HG03280 (cell line): ENCODE results near the gene SMIM36.
"Not testable (repeated sequence)": the region's sequence is repeated elsewhere in the genome, so short reads cannot be mapped to it uniquely, and the experiment has no call there.

Source experiments
- ATAC-seq: cut with Tn5 transposase; IDR thresholded peaks from one replicate; pipeline ENCODE4 v1.9.1; 2021; ENCODE audit warnings: mild to moderate bottlenecking, moderate library complexity; ENCODE audit not compliant: unreplicated experiment

Gene SMIM36

DNA sequence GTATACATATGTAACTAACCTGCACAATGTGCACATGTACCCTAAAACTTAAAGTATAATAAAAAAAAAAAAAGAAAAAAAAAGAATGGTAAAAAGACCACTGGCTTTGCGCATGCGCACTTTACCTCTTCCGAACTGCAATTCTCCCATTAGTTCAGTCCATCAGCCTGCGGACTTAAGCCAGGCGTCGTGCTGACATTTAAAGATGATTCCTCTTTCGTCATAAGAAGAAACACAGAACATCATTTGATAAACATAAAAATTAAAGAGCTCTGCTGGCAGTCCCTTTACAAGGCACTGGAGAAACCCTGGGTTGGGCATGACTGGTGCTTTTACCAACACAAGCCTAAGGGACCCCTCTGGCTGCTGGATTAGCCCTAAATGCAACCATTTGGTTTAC is 3.6 kb downstream of the SMIM36 start:
- ATAC-seq, result not testable (repeated sequence)

DNA sequence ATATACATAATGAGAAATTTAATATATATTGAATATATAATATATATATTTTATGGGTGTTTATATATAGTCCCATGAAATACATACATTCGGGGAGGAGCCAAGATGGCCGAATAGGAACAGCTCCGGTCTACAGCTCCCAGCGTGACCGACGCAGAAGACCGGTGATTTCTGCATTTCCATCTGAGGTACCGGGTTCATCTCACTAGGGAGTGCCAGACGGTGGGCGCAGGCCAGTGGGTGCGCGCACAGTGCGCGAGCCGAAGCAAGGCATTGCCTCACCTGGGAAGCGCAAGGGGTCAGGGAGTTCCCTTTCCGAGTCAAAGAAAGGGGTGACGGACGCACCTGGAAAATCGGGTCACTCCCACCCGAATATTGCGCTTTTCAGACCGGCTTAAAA is 9.6 kb downstream of the SMIM36 start:
- ATAC-seq, result not testable (repeated sequence)

DNA sequence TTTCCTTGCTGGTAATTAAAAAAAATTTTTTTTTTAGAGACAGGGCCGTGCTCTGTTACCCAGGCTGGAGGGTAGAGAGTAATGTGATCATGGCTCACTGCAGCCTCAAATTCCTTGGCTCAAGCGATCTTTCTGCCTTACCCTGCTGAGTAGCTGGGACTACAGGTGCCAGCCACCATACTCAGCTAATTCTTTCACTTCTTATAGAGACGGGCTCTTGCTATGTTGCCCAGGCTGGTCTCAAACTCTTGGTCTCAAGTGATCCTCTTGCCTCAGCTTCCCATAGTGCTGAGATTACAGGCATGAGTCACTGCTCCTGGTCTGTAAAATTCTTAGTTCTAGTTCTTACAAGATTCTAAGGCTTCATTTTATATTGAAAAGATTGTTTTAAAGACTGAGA is 11.1 kb downstream of the SMIM36 start:
- no peak for ATAC-seq

DNA sequence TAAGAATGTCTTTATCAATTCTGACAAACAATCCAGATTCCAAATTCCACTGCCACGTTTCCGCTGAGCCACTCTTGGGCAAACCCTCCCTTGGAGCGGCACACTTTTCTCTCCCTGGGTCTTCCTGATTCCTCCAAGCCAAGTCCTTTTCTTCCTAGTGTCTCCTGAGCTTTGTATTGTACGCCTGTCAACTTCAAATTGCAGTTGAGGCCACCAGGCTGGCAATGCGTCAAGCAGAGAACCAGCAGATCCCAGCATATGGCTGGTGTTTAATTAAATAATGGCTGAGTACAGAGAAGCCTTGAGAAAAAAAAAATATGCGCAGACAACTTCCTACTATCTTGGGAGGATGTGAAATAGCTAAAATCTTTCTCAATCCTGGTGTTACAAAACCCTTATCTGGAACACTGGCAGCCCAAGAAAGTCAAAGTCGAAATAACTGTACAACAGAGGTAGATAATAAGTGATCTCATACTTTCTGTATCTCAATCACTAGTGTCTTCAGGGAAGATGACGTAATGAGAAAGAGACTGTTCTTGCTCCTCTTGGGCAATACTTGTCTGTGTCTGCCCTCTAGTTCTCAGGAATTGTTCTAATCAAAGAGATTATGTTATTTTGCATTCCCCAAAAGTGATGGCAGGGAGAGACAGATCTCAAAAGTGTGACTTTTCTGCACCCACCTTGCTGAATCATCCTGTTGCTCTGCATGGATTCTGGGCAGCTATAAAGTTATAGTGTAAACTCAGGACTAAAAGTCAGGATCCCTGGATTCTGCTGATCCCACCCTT is 15.0 kb downstream of the SMIM36 start:
- no peak for ATAC-seq

DNA sequence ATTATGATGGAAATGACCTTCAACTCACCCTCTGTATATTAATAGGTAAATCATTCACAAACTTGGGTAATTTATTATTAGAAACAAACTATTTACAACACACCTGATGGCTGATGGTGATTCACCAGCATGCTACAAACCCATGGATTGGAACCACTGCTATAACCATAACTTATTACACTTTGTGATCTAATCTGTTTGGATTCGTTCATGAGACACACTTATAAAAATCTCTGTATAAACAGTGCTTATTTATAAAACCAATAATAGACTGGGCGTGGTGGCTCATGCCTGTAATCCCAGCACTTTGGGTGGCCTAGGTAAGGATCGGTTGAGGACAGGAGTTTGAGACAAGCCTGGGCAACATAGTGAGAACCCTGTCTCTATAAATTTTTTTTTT is 16.0 kb downstream of the SMIM36 start:
- ATAC-seq, result no peak

DNA sequence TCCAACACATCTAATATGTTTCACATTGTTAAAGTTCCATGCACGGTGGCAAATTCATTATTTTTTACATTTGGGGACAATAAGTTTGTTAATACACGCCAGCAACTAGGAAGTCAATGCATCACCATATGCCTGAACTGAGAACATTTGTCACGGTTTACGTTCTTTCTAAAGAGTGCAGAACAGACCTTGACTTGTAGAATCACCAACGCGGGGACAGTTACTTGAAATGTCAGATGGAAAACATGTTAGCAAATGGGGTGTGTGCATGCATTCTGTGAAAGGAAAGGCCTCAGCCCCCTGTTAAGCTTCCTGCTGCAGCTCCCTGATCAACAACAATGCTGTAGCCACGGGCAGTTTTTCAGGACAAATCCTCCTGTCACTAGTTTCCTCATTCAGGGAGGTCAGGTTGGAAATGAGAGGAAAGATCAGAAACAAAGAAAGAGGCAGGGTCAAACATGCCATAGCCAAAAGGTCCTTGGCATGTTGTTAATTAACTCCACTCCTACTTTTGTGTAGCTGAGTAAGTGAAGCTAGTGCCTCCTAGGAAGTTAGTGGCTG is 18.4 kb downstream of the SMIM36 start:
- no peak for ATAC-seq

DNA sequence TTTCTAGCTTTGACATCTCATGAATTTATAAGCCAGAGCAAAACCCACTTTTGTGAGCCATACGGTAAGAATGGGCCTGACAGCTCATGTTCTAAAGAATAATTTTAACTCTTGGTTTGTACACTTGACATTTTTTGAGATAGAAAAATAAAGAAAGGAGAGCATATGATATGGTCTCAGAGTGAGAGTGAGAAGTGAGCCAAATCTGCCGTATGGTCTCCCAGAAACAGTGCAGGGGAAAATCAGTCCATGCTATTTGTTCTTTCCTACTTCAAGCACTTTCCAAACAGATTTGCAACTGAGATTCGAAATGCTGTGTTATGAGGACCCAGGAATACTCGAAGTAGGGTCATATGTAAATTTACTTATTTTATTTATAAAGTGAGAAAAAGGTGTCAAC is 20.9 kb downstream of the SMIM36 start:
- ATAC-seq, result no peak

DNA sequence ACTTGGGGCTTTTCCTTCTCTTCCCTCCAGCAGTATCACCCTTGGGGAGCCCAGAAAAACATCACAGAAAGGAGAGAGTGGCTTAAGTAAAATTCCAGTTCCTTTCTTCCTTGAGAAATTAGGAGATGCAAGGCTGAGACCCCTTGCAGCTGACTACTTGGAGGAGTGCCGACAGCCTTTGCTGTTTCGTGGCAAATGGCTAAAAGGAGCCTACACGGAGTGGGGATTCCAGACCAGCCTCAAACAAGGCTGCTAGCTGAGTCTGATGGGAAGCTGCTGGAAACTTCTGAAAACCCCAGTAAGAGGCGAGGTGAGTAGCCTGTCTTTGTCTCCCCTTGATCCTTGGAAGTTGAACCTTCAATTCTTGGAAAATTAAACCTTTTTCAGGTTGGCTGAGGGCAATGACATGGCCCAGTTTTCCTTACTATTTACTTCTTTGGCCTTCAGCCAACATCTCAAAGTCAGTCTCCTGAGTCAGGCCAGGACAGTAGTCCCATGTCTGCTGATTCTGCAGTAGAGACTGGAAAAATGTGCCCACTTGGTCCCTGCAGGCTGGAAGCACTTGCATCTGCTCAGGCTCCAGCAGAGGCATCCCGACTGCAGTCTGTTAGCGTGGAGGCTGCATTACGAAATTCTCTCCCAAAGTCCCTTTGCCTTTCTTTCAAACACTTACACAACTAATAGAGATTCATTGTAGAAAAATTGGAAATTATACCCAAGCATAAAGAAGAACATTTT is 23.4 kb downstream of the SMIM36 start:
- no peak for ATAC-seq

DNA sequence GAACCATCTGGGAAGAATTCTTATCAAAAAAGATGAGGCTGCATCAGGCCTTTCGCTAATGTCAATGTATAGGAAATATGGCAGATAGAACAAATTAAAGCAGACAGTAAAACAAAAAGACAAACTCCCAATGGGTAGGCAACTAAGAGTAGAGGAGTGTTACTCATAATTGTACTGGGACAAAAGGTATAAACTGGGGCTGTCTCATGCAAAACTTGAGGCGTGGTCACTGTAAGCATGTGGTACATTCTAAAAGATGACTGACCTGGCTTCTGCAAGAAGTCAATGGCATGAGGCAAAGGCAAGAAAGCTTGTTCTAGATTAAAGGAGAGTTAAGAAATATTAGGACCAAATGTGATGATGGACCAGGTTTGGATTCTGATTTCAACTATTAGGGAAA is 26.7 kb downstream of the SMIM36 start:
- ATAC-seq, result no peak

DNA sequence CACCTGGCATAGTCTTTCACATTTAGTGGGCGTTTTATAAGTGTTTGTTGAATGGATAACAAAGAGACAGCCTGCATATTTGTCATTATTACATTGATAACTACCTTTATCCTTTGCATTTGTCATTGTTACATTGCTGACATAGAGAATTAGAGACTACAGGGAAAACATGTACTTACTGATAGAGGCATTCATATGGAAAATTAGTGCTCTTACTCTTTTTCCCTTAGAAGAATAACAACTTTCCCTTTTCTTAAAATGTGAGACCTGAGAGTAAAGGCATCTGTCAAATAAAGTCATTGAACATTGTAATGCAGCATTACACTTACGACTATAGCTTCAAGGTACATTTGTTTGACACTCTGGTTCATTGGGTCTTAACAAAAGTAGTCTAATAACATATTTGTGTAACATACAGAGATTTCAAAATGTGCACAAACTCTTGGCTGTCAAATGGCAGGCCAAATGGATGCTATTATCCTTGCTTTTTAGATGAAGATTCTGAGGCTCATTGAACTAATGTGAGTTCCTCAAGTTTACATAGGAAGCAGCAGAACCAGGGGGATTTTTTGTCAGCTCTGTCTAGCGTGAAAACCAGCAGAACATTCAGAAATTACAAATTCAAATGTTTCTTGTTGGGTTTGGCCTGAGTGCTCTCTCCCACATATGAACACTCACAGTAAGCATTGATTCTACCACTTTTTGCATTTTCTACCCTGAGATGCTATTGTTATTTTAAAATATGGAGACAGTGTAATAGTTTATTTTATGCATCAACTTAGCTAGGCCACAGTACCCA is 28.5 kb downstream of the SMIM36 start:
- no peak for ATAC-seq

DNA sequence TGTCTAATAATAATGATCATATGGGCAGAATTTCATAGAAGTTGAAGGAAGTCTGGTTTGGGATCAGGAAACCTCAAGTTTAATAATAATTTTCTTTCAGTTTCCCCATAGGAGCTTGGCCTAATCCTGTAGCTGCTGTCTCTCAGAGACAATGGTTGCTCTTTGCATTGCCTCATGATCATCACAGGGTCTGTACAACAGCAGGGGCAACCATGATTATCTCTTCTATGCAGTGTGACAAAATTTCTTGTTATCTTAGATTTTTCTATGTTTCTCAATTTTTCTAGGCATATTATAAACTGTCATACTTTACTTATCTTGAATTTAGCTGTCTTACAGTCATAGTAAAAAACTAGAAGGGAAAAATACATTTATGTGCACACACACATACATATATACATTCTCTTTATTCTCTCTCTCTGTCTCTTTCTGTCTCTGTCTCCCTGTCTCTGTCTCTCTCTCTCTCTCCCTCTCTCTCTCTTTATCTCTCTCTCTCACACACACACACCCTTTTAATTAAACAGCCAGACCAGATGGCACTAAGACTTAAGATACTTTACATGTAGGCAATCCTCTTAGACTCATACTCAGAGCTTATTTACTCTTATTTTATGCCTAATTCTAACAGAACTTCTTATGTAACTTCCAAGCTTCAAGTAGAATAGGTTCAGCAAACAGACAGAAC is 30.5 kb downstream of the SMIM36 start:
- no peak for ATAC-seq

DNA sequence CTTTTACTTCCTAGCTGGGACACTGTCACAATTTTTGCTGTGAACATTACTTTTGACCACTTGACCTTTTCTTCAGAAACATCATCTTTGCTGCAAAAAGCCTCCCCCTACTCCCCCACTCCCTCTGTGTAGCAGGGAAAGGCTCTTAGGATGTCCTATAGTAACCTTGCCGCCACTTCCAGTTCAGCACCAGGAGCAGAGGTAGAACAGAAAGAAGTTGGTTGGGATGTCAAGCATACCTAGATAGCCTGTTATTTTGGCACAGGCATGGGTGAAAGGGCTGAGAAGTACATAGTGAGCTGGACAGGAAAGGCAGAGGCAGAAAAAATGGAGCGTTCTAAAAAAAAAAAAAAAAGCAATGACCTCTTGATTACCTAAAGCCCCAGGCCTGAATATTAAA is 31.3 kb downstream of the SMIM36 start:
- ATAC-seq, result no peak

DNA sequence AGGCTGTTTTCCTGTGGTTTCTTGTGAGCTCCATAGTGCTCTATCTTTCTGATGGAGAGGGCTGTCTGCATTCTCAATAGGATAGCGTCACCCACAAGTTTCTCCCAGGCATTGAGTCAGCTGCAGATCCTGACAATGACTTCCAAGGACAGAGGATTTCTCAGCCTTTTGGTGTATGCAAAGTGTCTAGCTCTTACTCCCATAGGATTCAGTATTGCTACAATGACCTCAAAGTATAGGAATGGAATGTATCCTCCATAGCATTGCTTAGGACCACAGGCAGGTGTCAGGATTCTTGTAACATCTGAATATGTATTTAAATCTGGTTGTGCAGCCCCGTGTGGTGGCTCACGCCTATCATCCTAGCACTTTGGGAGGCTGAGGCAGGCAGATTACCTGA is 32.3 kb downstream of the SMIM36 start:
- ATAC-seq, result no peak

DNA sequence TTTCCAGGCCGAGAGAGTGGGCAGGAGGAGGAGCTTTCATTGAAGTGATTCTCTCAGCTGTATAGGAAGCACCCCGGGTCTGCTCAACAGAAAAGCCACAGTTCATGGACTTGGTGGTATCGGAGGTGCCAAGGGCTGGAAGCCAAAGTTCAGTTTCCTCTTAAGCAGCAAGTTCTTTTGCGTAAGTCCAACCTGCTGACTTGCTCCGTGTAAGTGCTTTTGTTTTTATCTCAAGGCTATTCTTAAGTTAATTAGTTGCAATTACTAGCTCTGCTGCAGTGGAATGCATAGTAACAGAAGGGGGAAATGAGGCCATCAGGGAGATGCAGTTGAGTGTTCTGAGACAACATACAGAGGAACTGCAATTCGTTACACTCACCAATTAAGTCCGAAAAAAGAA is 44.6 kb downstream of the SMIM36 start:
- no peak for ATAC-seq

DNA sequence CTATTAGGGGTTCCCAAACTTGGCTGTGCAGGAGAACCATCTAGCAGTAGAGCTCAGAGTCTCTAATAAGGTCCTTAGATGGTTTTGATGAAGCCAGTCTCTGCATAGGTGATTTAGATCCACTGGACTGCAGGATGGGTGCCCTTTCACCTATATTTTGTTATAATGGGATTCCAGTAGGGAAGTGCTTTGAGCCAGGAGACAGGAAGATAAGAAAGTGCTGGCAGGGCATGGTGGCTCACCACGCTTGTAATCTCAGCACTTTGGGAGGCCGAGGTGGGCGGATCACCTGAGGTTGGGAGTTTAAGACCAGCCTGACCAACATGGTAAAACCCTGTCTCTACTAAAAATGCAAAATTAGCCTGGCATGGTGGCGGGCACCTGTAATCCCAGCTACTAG is 45.5 kb downstream of the SMIM36 start:
- not testable (repeated sequence) for ATAC-seq

DNA sequence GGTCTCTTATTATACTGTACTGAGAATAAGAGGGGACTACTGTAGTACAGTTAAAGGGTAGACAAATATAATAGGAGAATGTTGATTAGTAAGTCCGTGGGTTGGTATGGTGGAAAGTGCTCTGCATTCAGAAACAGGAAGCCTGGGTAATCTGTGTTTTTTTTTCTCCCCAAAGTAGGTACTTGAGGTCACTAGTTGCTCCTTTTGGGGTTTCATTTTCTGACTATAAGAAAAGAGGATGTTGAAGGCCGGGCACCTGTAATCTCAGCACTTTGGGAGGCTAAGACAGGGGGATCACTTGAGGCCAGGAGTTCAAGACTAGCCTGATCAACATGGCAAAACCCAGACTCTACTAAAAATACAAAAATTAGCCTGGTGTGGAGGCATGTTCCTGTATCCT is 47.7 kb downstream of the SMIM36 start:
- ATAC-seq, result peak; percentile 46

DNA sequence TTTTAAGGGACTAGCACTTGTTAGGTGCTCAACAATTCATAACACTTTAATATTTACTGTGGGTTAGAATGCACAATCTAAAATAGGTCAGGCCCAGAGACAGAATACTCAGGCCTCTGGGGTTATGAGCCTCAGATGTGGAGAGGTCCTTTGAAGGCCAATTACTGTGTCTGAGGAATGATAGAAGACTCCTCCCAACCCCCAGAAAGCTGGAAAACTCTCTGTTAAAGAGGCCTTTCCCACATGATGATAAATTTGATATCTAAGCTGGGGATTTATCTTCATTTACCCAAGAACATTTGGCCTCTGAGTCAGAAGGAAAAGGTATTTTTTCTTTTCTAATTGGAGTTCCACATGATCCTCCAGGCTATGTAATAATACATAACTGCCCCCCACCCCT is 48.5 kb downstream of the SMIM36 start:
- ATAC-seq, result no peak

DNA sequence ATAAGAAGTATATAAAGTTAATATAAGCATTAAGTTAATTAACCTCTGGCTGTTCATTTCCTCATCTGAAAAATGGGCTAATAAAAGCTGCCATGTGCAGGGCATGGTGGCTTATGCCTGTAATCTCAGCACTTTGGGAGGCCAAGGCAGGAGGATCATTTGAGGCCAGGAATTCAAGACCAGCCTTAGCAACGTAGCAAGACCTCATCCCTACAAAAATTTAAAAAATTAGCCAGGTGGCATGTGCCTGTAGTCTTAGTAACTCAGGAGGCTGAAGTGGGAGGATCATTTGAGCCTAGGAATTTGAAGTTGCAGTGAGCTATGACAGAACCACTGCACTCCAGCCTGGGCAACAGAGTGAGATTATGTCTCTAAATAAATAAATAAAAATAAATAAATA is 49.0 kb downstream of the SMIM36 start:
- ATAC-seq, result no peak

DNA sequence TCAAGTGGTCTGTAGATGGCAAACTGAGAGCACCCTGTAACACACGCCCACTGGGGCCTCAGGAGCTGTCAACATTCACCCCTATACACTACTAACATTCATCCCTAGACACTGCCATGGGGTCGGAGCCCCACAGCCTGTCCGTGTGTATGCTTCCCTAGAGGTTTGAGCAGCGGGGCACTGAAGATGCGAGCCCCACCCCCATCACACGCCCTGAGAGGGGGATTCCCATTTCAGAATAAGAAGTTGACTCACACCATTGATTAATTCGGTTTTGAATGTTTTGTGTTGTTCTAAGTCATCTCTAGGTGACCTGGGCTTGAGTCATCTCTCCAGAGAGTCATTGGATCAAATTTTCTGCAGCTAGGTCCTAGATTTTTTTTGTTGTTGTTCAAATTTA is 52.3 kb downstream of the SMIM36 start:
- no peak for ATAC-seq

DNA sequence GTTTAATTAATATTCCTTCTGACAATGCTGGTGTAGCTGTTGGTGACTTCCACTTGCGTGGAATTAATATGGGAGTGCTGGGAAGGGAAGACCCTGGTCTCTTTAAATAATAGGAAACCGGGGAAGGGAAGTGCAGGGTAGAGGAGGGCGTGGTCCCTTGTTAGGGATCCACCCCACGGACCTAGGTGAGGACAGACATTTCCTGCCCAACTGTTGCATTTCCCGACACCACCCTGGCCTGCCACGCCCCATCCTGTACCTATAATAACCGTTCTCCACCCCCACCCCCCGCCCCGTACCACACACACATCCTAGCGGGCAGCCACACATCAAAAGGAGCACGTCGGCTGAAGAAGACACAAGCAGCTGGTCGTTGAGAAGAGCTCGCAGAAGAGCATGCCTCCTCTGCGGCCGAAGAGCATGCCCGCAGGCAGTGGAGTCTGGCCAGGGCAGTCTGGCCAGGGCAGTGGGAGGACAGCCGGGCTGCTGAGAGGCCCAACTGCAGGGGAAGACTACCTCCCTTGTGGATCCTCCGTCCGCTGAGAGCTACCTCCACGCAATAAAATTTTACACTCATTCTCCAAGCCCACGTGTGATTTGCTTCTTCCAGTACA is 52.9 kb downstream of the SMIM36 start:
- ATAC-seq, result no peak
